DMS 273 (cell line): ENCODE measurements around the gene TICAM1.
A peak's percentile ranks its signal among the peaks of the same experiment; 100 is the strongest.
"Not testable (repeated sequence)": the region's sequence is repeated elsewhere in the genome, so short reads cannot be mapped to it uniquely, and the experiment has no call there.

Source experiments
- DNase-seq: peaks from one replicate; lab custom pipeline; 2025; ENCODE audit not compliant: unreplicated experiment; lab: John Stamatoyannopoulos, UW

Gene TICAM1

GRCh38 chr19:4831304-4831978 lies at the start of gene TICAM1:
TSS of gene TICAM1 (minus strand) at chr19:4831712. CDS start at chr19:4818377, 13,335 bp downstream.
- DNase-seq = peak; percentile 71

- no peak for DNase-seq
These were observed 47.5 kb upstream of the TICAM1 start for GRCh38 chr19:4879041-4879440.

- DNase-seq = peak; percentile 62
These were observed 47.0 kb upstream of the TICAM1 start for GRCh38 chr19:4878491-4878968.

GRCh38 chr19:4877753-4878490 lies 46.4 kb upstream of the TICAM1 start:
- DNase-seq = peak; percentile 71

- DNase-seq = no peak
These were observed 42.4 kb upstream of the TICAM1 start for GRCh38 chr19:4873930-4874329.

GRCh38 chr19:4871711-4872110 lies 40.2 kb upstream of the TICAM1 start:
- DNase-seq = no peak

GRCh38 chr19:4870025-4870700 lies 38.7 kb upstream of the TICAM1 start:
- peak; percentile 44 for DNase-seq

GRCh38 chr19:4868286-4868834 lies 36.8 kb upstream of the TICAM1 start:
- DNase-seq = no peak

GRCh38 chr19:4867534-4868285 lies 36.2 kb upstream of the TICAM1 start, which contains the start of gene PLIN3:
TSS of gene PLIN3 (minus strand) at chr19:4867667. CDS start at chr19:4861394, 6,273 bp downstream.
- DNase-seq = peak; percentile 97

GRCh38 chr19:4866595-4867424 lies 35.3 kb upstream of the TICAM1 start:
- peak; percentile 34 for DNase-seq

- DNase-seq = no peak
These were observed 29.6 kb upstream of the TICAM1 start for GRCh38 chr19:4861147-4861546.

GRCh38 chr19:4859697-4860096 lies 28.2 kb upstream of the TICAM1 start:
- DNase-seq = no peak

- DNase-seq = not testable (repeated sequence)
These were observed 25.0 kb upstream of the TICAM1 start for GRCh38 chr19:4856468-4856867.

- not testable (repeated sequence) for DNase-seq
These were observed 22.0 kb upstream of the TICAM1 start for GRCh38 chr19:4853506-4853905.

- no peak for DNase-seq
These were observed 21.0 kb upstream of the TICAM1 start for GRCh38 chr19:4852484-4852883.

GRCh38 chr19:4851551-4852290 lies 20.2 kb upstream of the TICAM1 start:
- DNase-seq = peak; percentile 82

- DNase-seq = no peak
These were observed 17.5 kb upstream of the TICAM1 start for GRCh38 chr19:4849019-4849418.

- DNase-seq = no peak
These were observed 15.9 kb upstream of the TICAM1 start for GRCh38 chr19:4847190-4847973.
